Kidney tubule cell (primary cell): Measurements from ENCODE around the gene DLL1.
"Not testable (repeated sequence)": the region's sequence is repeated elsewhere in the genome, so short reads cannot be mapped to it uniquely, and the experiment has no call there.

Experiments
- DNase-seq: peaks from one replicate; pipeline ENCODE4 v3.0.0-alpha.2; 2018; ENCODE audit warnings: low spot score

The DLL1 gene, protein sequence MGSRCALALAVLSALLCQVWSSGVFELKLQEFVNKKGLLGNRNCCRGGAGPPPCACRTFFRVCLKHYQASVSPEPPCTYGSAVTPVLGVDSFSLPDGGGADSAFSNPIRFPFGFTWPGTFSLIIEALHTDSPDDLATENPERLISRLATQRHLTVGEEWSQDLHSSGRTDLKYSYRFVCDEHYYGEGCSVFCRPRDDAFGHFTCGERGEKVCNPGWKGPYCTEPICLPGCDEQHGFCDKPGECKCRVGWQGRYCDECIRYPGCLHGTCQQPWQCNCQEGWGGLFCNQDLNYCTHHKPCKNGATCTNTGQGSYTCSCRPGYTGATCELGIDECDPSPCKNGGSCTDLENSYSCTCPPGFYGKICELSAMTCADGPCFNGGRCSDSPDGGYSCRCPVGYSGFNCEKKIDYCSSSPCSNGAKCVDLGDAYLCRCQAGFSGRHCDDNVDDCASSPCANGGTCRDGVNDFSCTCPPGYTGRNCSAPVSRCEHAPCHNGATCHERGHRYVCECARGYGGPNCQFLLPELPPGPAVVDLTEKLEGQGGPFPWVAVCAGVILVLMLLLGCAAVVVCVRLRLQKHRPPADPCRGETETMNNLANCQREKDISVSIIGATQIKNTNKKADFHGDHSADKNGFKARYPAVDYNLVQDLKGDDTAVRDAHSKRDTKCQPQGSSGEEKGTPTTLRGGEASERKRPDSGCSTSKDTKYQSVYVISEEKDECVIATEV

DNA sequence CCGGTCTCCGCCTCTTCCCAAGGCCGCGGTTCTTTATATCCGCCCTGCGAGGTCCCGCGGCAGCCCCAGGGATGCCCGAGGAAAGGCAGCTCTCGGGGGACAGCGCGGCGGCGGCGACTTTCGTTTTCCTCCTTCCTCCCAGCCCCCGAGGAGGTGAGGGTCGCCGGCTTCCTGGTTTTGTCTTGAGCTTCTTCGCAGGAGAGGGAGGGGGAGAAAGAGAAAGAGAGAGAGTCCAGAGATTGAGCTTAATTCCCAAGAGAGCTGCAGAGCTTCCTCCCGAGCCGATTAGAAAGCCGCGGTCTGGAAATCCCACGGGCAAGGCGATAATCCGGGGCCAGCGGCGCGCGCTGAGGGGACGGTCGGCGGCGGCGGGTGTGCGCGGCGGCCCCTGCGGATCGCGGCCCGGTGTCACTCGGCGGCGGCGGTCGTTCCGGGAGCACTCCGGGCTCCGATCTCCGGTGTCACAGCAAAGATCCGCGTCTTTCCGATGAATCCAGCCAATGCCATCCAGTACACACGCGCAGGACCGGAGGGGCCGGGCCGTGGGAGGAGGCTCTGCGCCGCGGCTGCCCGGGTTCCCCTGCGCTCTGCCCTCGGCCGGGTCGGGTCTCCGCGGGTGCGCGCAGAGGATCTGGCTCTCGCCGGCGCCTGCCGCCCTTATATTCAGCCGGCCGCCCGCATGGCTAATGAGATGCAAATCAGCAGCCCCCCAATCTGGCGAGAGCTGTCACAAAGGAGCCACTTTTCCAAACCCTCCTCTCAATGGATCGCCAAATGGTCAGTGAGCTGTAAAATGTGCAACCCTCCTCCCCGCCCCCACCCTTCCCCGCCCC lies at the start of gene DLL1:
DLL1 (minus strand) TSS at position 783 of the 833 bp plus-strand sequence. CDS start 939 bp downstream, outside the sequence.
- DNase-seq = peak; percentile 39

DNA sequence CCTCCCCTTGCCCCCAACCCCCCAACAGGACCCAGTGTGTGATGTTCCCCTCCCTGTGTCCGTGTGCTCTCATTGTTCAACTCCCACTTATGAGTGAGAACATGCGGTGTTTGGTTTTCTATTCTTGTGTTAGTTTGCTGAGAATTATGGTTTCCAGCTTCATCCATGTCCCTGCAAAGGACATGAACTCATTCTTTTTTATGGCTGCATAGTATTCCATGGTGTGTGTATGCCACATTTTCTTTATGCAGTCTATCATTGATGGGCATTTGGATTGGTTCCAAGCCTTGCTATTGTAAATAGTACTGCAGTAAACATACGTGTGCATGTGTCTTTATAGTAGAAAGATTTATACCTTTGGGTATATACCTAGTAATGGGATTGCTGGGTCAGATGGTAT lies 44.3 kb upstream of the DLL1 start:
- not testable (repeated sequence) for DNase-seq

DNA sequence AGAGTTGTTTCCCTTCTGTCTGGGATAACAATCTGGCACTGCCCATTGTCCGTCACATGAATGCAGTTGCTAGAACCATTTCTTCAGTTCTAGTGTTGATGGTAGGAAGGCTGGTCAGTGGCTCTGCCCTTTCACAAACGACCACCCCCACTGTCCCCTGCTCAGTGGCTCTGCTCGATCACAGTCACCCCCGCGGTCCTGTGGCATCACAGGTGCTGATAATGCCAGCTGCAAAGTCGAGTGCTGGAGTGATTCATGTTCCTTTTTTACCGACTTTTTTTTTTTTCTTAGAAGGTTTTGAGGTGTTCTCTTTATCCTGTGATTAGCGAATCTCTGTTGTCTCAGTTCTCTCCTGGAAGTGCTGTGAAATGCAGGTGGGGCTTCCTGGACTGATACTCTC lies 38.4 kb upstream of the DLL1 start:
- no peak for DNase-seq

DNA sequence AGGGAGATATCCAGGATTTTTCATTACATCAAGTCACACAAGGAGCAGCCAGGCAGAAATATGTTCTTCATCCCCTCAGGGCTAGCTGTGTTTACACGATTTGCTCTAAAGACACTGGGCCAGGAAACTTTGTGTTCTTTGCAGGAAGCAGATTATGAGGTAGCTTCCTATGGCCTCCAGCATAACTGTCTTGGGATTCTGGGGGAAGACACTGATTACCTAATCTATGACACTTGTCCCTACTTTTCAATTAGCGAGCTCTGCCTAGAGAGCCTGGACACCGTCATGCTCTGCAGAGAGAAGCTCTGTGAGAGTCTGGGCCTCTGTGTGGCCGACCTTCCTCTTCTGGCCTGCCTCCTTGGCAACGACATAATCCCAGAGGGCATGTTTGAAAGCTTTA lies 26.8 kb upstream of the DLL1 start:
- DNase-seq = no peak

DNA sequence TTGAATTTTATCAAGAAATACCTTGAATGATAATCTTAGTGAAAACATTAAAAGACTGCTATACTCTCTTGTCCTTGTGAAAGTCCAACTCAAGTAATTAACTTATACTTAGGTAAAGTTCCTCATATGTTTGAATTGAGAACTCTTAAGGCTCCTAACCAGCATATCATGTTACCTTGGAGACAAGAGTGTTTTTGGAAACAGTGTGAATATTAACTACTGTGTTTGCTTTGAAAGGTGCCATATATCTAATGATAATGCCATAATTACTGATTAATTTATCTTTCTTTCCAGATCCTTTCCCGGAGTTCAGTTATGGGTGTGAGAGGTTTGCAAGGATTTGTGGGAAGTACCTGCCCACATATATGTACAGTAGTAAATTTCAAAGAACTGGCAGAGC lies 26.2 kb upstream of the DLL1 start:
- no peak for DNase-seq

DNA sequence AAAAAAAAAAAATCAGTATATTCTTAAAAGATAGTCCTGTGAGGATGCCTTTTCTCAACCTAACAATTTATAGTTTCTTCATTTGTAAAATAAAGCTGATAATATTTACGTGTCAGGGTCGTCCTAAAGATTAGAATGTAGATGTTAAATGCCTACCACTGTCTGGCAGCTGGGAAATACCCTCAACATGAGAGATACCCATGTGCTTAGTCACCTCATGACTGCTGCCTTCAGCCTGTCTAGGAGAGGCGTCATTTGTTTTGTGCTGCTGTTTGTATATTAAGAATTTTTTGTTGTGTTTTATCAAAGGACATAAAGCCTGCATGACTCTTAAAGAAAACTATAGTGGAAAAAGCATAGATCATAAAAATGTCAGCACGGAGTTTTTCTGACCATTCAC lies 25.2 kb upstream of the DLL1 start:
- peak; percentile 47 for DNase-seq

DNA sequence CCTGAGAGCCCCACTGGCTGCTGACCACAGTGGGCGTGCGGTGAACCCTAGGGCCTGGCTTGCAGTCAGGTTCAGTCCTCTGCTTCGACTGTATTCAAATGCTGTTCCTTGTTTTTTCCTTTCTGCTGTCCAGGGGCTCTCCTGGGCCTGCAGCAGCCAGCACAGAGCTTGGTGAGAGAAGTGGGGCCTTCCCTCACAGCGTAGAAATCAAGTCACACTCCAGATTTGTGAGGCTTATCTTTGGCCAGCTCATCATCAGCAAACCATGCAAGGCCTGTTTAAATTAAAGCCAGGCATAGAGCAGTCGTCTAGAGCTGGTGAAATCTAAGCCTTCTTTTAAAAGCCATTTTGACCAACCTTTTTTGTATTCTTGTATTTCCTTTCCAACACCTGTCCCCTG lies 24.1 kb upstream of the DLL1 start:
- no peak for DNase-seq

DNA sequence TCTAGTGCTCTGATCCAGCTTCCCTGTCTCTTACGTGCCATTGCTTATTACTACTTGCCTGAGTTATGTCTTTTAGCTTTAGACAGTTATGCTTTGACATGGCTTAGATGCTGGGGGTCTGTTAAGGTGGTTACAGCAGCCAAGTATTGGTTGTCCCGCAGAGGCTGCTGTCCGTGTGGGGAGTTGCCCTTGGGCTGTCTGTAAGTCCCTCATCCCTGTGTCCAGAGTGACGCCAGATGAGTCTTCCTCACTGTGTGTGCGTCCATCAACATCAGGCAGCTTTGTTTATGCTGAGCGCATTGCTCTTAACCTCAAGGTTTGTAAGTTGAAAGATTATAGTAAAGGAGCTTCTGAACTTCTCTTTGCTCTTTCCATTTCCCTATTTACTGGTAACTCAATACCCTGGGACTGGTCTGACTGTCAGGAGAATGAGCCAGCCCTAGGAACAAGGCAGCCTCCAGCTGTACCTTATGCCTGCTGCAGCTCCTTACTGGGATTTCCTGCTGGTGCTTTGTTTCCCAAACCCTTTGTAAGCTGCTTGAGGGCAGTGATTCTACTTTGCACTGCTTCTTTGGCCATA lies 22.9 kb upstream of the DLL1 start:
- no peak for DNase-seq

DNA sequence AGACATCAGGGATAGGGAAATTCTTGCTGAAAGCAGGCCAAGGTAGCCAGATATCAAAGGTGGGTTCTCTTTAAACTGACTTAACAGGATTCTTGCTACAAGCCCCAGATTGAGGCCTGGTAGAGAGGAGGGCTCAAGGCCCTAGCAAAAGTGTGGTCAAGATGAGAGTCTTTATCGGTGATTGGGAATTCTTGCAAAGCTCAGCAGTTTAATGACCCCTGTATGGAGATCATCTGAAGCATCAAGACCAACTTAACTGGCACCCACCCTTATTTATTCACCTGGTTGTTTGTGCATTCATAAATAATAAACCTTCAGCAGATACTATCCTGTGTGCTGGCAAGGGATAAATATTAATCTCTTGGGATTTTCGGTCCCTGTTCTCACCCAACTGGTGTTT lies 22.0 kb upstream of the DLL1 start:
- no peak for DNase-seq

DNA sequence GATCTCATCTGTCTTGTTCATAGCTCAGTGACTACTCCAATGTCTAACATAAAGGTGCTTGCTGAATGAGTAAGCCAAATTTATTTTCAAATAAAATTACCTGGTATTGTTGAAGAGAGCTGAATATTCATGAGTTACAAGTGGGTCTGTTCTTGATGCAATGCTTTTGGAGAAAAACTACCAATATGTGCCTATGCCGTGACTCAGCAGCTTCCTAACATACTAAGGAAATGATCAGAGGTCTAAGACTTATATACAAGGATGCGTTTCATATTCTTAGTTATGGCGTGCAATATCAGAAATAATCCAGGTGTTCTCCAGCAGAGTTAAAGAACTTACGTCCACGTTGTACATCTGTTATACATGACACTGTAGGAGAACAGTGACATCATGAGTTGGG lies 20.8 kb upstream of the DLL1 start:
- no peak for DNase-seq

DNA sequence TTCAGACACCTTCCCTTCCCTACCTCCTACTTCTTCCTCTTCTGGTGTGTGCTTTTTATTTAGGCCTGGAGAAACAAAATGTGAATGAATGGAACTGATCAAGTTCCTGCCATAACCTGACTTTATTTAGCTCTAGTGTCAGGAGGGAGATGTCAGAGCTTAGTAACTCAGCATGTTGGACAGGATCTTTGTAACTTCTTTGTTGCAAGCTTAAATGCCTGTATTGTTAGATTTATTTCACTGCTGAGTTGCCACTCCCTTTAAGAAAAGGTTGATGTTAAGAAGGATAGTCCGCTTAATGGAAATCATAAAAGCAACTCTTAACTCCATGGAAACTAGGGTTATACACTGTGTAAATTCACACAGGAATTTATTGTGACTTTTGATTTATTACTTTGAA lies 17.9 kb upstream of the DLL1 start:
- DNase-seq = no peak

DNA sequence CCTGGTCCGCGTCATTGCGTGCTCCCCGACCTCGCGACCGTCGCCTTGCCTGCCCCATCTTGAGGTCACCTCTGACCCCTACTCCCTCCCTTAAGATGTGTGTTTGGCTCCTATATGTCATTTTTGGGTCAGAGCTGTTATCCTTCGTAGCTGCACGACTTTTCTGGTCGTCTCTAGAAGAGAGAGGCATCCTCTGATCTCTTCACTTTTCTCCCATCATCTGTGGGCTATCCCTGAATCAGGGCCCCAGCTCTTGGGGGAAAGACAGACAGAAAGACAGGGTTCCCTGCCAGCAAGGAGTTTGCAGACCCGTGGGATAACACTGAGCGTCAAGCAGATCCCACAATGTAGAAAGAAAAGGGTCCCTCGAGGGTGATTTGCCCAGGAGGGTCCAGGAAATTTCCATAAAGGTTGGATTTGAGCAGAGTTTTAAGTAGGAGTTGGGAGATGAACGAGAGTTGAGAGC lies 16.2 kb upstream of the DLL1 start:
- no peak for DNase-seq

DNA sequence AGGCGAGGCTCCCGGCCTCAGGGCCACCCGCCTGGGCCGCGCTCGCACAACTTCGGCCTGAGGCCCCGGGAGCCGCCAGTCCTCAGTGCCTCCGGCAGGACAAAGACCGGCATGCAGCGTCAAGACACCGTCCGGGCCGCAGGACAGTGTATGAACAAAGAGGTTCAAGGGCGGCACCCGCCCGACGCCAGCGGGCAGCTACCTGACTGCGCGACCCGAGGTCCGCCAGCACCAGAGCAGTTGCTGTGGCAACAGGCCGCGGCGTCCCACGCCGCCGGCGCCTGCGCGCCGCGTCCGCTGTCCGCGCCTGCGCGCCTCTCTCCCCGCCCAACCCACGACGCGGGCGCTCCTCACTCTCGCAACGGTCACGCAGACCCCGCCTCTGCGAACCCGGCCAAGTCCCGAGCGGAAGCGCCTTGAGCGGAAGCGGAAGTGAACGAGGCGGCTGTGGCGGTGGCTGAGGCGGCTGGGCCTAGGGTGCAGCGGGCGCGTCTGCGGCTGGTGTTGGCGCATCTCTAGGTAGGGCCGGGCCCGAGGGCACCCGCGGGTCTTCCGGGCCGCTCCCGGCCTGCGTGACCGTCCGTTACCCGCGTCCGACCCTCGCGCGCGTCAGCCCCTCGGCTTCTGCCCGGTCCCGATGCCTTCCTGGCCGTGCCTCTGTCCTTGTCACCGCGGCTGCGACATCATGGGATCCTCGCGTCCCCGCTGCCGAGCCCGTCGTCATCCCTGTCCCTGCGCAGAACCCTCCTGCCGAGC lies 15.6 kb upstream of the DLL1 start, which contains the start of gene FAM120B:
FAM120B (plus strand) TSS at position 435 of the 756 bp plus-strand sequence. CDS start 10,633 bp downstream, outside the sequence.
- peak; percentile 97 for DNase-seq

DNA sequence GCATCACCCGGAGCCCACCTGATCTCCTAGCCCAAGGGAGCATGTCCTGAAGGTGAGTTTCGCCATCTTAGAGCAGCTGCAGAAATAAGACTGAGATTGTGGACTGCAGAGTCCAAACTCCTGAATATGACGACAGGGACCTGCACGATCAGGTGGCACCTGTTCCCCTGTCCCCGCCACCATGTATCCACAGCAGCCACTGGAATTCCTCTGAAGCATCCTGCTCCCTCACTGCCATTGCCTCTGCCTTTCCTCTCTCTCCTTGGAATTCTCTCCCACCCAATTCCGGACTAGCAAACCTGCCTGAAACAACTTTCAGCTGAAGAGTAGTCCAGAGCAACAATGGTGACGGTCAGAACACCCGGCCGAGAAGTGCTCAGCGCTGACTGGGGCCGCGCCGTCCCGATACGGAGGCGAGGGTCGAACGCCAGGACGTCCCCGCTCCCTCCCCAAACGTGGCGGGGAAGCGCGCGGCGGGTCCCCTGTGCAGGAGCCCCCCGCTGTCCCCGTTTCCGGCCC lies 15.0 kb upstream of the DLL1 start:
- DNase-seq = no peak

DNA sequence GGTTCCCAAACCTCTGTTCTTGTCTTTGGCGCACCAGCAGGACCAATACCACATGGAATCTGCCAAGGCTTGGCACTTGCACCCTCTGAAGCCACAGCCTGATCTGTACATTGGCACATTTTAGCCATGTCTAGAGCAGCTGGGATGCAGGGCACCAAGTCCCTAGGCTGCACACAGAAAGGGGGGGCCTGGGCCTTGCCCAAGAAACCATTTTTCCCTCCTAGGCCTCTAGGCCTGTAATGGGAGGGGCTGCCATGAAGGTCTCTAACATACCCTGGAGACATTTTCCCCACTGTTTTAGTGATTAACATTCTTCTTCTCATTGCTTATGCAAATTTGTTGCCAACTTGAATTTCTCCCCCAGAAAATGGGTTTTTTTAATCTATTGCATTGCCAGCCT lies 10.3 kb upstream of the DLL1 start:
- no peak for DNase-seq

DNA sequence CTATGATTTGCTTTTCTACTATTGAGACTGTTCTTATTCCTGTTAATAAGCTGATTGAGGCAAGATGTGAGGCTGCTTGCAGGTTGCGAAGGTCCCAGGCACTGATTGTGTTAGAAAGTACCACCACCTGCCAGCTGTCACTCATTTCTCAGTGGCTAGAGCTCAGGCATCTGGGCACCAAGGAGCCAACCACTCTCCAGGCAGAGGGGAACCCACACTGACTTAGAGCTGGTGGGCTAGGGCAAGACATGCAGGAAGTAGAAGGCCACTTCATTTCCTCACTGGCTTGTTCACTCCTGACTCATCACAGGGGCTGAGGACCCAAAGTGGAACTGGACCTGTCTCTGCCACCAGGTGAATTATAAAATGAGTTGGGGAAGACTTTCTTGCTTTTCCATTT lies 7.8 kb upstream of the DLL1 start:
- DNase-seq = peak; percentile 57

DNA sequence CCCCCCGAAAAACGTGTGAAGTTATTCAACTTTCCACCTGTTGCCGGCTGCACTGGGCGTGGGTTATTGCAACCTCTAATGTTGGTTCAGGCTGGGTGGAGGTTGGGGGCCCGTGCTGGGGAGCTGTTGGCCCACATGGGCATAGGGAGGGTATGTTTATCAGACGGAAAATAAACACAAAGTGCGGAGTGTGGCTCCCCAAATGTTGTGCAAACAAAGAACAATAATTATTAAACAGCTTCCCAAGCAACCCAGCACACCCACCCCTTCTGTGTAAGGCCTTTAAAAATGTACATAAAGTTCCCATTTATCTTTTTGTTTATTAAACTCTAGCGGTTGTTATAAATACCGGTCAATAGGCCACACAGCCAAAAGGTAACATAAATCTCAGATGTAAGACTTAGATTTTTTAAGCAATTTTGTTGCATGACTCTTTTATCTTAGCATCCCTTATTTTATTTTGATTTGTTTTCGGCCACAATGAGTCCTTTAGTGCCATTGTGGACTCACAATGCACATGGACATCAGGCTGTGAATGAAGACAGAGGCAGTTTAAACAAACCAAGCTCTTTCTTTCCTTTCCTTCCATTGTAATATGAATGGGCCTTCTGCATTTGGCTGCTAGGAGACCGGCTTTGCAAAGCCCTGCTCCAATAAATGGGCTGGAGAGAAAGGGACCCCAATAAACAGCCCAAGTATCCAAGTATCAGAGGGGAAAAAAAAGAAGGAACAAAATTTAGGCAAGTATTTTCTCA lies 6.9 kb upstream of the DLL1 start:
- DNase-seq = no peak

DNA sequence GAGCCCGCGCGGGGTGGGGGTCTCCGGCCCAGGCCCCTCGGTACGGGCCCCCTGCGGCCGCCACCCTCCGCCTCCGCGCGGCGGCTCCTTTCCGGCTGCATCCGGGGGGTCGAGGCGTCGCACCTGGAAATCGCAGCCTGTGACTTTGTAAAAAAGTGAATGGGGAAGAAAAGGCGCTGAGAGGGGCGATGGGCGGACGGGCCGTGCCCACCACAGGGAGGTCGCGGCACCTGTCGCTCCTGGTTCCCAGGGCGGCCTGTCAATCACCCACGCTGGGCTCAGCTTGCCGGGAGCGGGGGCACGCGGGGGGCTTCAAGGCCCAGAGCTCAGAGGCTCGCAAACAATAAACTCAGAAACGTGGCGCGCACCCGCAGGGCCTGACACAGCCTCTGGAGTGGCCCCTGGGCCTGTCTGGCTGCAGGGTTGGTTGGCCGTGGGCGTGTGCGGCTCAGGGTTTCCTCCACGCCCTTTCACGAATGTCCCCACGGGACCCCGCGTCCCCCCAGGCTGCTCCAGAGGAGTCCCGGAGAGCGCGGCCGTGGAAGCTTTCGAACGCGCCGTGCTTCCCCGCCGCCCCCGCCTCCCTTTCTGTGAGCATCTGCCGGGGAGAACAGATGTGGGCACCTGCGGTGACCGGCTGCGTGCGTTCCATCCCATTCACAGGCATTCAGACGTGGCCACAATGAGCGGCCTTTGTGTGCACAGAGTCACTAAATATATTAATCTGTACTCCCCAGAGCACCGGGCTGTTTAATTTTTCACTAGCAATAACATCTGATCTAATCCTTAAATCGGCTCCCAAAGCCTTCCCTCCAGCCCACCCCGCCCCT lies 6.1 kb upstream of the DLL1 start:
- DNase-seq = peak; percentile 30

DNA sequence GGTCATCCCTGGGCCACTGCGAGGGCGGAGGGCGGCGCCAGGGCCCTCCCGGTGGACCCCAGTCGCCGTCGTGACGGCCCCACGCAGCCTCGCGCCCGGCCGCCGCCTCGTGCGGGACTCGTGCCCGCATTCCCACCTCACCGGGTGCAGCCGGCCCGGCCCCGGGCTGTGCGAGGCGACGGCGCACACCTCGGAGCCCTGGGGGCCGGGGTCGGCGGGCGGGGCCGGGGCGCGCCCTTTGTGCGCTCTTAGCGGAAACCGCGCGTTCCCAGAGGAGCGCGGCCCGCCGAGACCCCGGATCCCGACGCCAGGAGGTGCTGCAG lies 5.5 kb upstream of the DLL1 start:
- no peak for DNase-seq
